GM21619 (cell line): Measurements from ENCODE around the gene SRSF11.

Source experiments
- ATAC-seq: cut with Tn5 transposase; IDR thresholded peaks from one replicate; pipeline ENCODE4 v1.9.1; 2021; ENCODE audit not compliant: unreplicated experiment

SRSF11 gene

DNA sequence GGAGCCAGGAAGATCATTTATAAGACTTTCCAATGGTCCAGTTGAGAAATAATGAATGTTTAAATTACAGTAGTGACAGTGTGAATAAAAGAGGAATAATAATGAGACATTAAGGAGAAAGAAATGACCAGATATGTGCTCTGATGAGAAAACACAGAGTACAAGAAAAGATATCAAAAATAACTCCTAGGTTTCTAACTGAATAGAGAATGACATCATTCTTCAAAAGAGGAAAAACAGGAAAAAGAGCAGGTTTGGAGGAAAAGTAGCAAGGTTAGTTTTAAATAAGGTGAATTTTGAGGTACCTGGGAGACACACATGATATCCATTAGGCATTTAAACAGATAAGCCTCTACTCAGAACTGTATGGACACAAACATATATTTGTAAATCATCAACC lies 78.3 kb downstream of the SRSF11 start:
- ATAC-seq: no peak
